Parathyroid adenoma (tissue), 2 donors: ENCODE results near the gene TSHZ2.

Source experiments
- H2AFZ ChIP-seq: fragments of 300-600 bp; sonication (generic); one replicate; pipeline ENCODE4 v1.7.0; 2017; ENCODE audit warnings: antibody characterized with exemption, mild to moderate bottlenecking
- H3K27ac ChIP-seq: fragments of 300-600 bp; sonication (generic); one replicate; pipeline ENCODE4 v1.7.0; 2017
- H3K27me3 ChIP-seq: fragments of 300-600 bp; sonication (generic); one replicate; pipeline ENCODE4 v1.7.0; 2017; ENCODE audit warnings: low read length; ENCODE audit not compliant: control insufficient read depth, insufficient read depth
- H3K36me3 ChIP-seq: fragments of 300-600 bp; sonication (generic); one replicate; pipeline ENCODE4 v1.7.0; 2017; ENCODE audit warnings: low read length; ENCODE audit not compliant: control insufficient read depth, insufficient read depth
- H3K4me1 ChIP-seq: fragments of 300-600 bp; sonication (generic); one replicate; pipeline ENCODE4 v1.7.0; 2017; ENCODE audit warnings: control low read depth
- H3K4me2 ChIP-seq: fragments of 300-600 bp; sonication (generic); one replicate; pipeline ENCODE4 v1.7.0; 2017; ENCODE audit warnings: low read length
- H3K4me3 ChIP-seq: fragments of 300-600 bp; sonication (generic); one replicate; pipeline ENCODE4 v1.7.0; 2017; ENCODE audit warnings: low read depth, low read length
- H3K79me2 ChIP-seq: fragments of 300-600 bp; sonication (generic); one replicate; pipeline ENCODE4 v1.7.0; 2017; ENCODE audit warnings: control low read depth
- H3K9ac ChIP-seq: fragments of 300-600 bp; sonication (generic); one replicate; pipeline ENCODE4 v1.7.0; 2017; ENCODE audit warnings: mild to moderate bottlenecking
- H3K9me3 ChIP-seq: fragments of 300-600 bp; sonication (generic); one replicate; pipeline ENCODE4 v1.7.0; 2017; ENCODE audit warnings: low read length; ENCODE audit not compliant: control insufficient read depth
- TF ChIP-seq, protein P1 (sequence below): fragments of 300-600 bp; sonication (generic); IDR thresholded peaks from one replicate; pipeline ENCODE4 v1.7.0; 2017; ENCODE audit warnings: antibody characterized with exemption, mild to moderate bottlenecking
- donor health status: primary hyperparathyroidism.

TSHZ2 gene

DNA sequence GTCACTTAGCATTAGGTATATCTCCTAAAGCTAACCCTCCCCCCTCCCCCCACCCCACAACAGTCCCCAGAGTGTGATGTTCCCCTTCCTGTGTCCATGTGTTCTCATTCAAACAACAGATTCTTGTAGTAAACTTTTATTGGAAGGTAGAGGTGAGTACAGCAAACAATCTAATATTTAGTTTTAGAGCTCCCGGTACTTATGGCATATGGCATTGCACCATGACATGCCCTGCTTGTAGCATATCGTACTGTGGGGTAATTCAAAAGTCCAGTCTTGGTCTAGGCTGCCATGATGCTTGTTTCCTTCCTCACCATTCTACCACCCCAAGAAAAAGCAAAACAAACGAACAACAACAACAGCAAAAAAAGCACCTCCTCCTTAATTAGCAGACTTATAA lies 332.0 kb downstream of the TSHZ2 start:
- Histone ChIP-seq H2AFZ (no peak overlapping the region), H3K9ac (no peak overlapping the region), H3K36me3 (no peaks in the 10 kb centered on the region), H3K79me2 (no peaks in the 10 kb centered on the region), H3K4me1 (no peaks in the 10 kb centered on the region), H3K4me3 (no peak overlapping the region), H3K9me3 (no peaks in the 10 kb centered on the region), H3K27me3 (no peaks in the 10 kb centered on the region), H3K4me2 (no peak overlapping the region), H3K27ac (no peak overlapping the region)
- TF ChIP-seq, protein P1, sequence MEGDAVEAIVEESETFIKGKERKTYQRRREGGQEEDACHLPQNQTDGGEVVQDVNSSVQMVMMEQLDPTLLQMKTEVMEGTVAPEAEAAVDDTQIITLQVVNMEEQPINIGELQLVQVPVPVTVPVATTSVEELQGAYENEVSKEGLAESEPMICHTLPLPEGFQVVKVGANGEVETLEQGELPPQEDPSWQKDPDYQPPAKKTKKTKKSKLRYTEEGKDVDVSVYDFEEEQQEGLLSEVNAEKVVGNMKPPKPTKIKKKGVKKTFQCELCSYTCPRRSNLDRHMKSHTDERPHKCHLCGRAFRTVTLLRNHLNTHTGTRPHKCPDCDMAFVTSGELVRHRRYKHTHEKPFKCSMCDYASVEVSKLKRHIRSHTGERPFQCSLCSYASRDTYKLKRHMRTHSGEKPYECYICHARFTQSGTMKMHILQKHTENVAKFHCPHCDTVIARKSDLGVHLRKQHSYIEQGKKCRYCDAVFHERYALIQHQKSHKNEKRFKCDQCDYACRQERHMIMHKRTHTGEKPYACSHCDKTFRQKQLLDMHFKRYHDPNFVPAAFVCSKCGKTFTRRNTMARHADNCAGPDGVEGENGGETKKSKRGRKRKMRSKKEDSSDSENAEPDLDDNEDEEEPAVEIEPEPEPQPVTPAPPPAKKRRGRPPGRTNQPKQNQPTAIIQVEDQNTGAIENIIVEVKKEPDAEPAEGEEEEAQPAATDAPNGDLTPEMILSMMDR = no peak

GRCh38 chr20:53306192-53306805 lies 334.1 kb downstream of the TSHZ2 start:
- H3K9ac ChIP-seq = no peak overlapping the region
- TF ChIP-seq, protein P1 = no peak
- no peaks in the 10 kb centered on the region for H3K27me3 ChIP-seq
- no peaks in the 10 kb centered on the region for H3K4me1 ChIP-seq
- H3K36me3 ChIP-seq = no peaks in the 10 kb centered on the region
- no peak overlapping the region for H3K4me3 ChIP-seq
- no peaks in the 10 kb centered on the region for H3K79me2 ChIP-seq
- H3K4me2 ChIP-seq = no peak overlapping the region
- H3K27ac ChIP-seq = no peak overlapping the region
- H2AFZ ChIP-seq = no peak overlapping the region
- no peaks in the 10 kb centered on the region for H3K9me3 ChIP-seq

DNA sequence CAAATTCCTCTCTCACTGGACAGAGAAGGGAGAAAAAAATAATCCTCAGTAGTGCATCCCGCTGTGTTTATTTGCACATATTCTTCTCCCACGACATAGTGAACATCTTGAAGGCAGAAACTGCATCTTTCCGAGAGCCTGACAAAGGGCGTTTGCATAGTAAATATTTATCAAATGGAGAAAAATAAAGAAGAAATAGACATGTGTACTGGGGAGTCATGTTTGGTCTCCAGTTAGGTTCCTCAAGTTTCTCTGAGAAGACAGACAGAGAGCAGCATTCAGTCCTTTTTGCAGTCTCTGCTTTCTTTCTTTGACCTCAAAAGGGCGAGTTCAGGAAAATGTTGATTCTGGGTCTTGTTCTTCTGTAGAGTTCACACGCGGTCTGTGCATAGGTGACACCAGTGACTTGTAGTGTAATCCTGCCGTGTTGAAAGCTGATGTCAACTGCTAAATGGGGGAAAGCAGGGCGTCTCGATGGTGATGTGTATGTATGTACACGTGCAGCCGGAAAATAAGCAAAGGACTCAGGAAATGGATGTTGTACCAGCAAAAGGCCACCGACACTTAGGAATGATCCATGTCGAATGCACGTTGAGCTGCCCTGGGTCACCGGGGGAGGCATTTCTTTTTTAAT lies 335.9 kb downstream of the TSHZ2 start:
- Histone ChIP-seq H3K9me3 (no peaks in the 10 kb centered on the region), H3K4me3 (no peak overlapping the region), H3K27me3 (no peaks in the 10 kb centered on the region), H3K4me1 (no peaks in the 10 kb centered on the region), H3K27ac (no peak overlapping the region), H3K79me2 (no peaks in the 10 kb centered on the region), H3K9ac (no peak overlapping the region), H3K4me2 (no peak overlapping the region), H3K36me3 (no peaks in the 10 kb centered on the region), H2AFZ (no peak overlapping the region)
- TF ChIP-seq, protein P1 = no peak

- Histone ChIP-seq H3K27ac (no peak overlapping the region), H3K9me3 (no peaks in the 10 kb centered on the region), H2AFZ (no peak overlapping the region), H3K36me3 (no peaks in the 10 kb centered on the region), H3K4me3 (no peak overlapping the region), H3K9ac (no peak overlapping the region), H3K27me3 (no peaks in the 10 kb centered on the region), H3K79me2 (no peaks in the 10 kb centered on the region), H3K4me2 (no peak overlapping the region), H3K4me1 (no peaks in the 10 kb centered on the region)
- TF ChIP-seq, protein P1 = no peak
These were observed 337.4 kb downstream of the TSHZ2 start for GRCh38 chr20:53309515-53309914.

DNA sequence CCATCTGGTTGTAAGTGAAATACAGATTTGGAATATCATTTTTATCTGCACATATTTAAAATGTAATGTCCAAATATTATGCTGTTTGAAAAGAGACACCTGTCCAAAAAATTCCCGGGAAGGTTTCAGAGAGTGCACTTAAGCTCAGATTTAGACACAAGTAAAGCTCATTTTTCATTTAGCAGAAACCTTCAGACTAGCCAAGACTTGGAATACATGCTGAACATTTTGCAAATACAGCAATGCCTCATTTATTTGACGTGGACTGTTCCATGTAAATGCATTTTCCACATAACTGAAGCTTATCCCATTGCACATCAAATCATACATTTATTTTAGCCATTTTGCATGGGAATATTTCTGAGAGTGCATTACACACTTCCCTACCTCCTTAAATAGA lies 340.8 kb downstream of the TSHZ2 start:
- Histone ChIP-seq H3K4me2 (no peak overlapping the region), H3K4me1 (no peaks in the 10 kb centered on the region), H3K36me3 (no peaks in the 10 kb centered on the region), H2AFZ (no peak overlapping the region), H3K9me3 (no peaks in the 10 kb centered on the region), H3K9ac (no peak overlapping the region), H3K4me3 (no peak overlapping the region), H3K27ac (no peak overlapping the region), H3K27me3 (no peaks in the 10 kb centered on the region), H3K79me2 (no peaks in the 10 kb centered on the region)
- TF ChIP-seq, protein P1 = no peak
